Ovary (tissue), 9 donors: ENCODE results near the gene DNLZ. TPM values are rescaled to one million over a fixed set of nuclear protein-coding genes. Genes with fewer than 3 reads are reported as not detected.

Experiments
- DNase-seq, 5 donors: peaks; one replicate each; pipeline ENCODE4 v3.0.0-alpha.2; 2019 to 2020
- H3K27ac ChIP-seq, 2 donors: fragments of 200-600 bp; one replicate each; pipeline versions ENCODE4 v1.5.1 to v1.8.0; 2019 to 2022
- H3K27me3 ChIP-seq: fragments of 200-600 bp; one replicate; pipeline ENCODE4 v1.8.0; 2022
- H3K36me3 ChIP-seq: fragments of 200-600 bp; sonication (generic); one replicate; pipeline ENCODE4 v1.5.1; 2019
- H3K4me1 ChIP-seq: one replicate; pipeline ENCODE4 v1.8.1; 2013; ENCODE audit warnings: mild to moderate bottlenecking, moderate library complexity; ENCODE audit not compliant: insufficient read depth
- H3K4me3 ChIP-seq: fragments of 200-600 bp; sonication (generic); one replicate; pipeline ENCODE4 v1.5.1; 2017
- H3K9me3 ChIP-seq, 2 donors: fragments of 200-600 bp in 1 of 2; sonication (generic) in 1 of 2; one replicate each; pipeline versions ENCODE4 v1.5.1 to v1.8.1; 2013 to 2019; ENCODE audit warnings: mild to moderate bottlenecking in 1 of 2, moderate library complexity in 1 of 2
- EP300 ChIP-seq: sonication (generic); formaldehyde crosslinking; IDR thresholded peaks from one replicate; pipeline ENCODE4 v1.6.1; 2017; ENCODE audit warnings: antibody characterized with exemption
- POLR2A ChIP-seq: fragments of 450-650 bp; IDR thresholded peaks from one replicate; pipeline ENCODE4 v1.6.1; 2017; ENCODE audit warnings: antibody characterized with exemption, mild to moderate bottlenecking, moderate library complexity
- WGBS, 3 donors: extraction: QIAGEN DNeasy Blood & Tissue Kit in 1 of 3; methylation state at CpG; one replicate each; pipeline versions ENCODE4 v1.1.5 to v1.1.7; 2013 to 2017; 5-methylcytosine and 5-hydroxymethylcytosine counted together
- intact Hi-C, 4 donors: fragments of 100-400 bp; cut with DNase I; formaldehyde crosslinking; loops; one replicate each; pipeline versions ENCODE4 v1.11.0 to v1.15.1; 2022 to 2023
- polyA plus RNA-seq, 2 donors: library from polyadenylated mRNA; stranded (reverse); fragments of 200-250 nt in 1 of 2; fragments of 350-450 nt in 1 of 2; fragmentation: Illumina TruSeq in 1 of 2; extraction: RNeasy Lipid Tissue Mini Kit (QIAGEN cat#74804) in 1 of 2; gene quantifications; one replicate each; pipeline ENCODE4 v1.2.3, GENCODE V29; 2013 to 2014
- total RNA-seq, 7 donors: library from RNA; depleted of rRNA in 2 of 7; stranded (reverse); fragments of >200 nt in 2 of 7; fragmentation: NEBNext Ultra II Directional in 3 of 7; extraction: Animal tissue kit (Norgen Biotek cat#: 25700) in 3 of 7; gene quantifications; one replicate each; pipeline versions ENCODE4 v1.1.0 to v1.2.4, GENCODE V29; 2016 to 2023
- TF ChIP-seq, protein P1 (sequence below), 3 donors: fragments of 450-650 bp in 2 of 3; fragments of 200-600 bp in 1 of 3; IDR thresholded peaks; one replicate each; pipeline versions ENCODE4 v1.5.1 to v1.8.0; 2016 to 2022; ENCODE audit warnings: antibody characterized with exemption in 3 of 3, mild to moderate bottlenecking in 1 of 3
- donor health status: DM: no; HTN: no; CAD: no; lungs with moderate emphysema.
- donor health status: DM: no; HTN: no; CAD: no.
- donor health status: Bipolar disorder and iron deficiency.
- donor health status: DM: yes; HTN: yes; CAD: no.
- donor health status: DM: no; HTN: no; CAD: no.
- donor health status: DM: yes; HTN: yes; CAD: no.

Gene DNLZ
- total and polyA plus RNA-seq, 9 donors: 1.8 to 33.3 (median 21.2) TPM

- H3K27me3 ChIP-seq: no peaks in the 10 kb centered on the region
- TF ChIP-seq, protein P1, sequence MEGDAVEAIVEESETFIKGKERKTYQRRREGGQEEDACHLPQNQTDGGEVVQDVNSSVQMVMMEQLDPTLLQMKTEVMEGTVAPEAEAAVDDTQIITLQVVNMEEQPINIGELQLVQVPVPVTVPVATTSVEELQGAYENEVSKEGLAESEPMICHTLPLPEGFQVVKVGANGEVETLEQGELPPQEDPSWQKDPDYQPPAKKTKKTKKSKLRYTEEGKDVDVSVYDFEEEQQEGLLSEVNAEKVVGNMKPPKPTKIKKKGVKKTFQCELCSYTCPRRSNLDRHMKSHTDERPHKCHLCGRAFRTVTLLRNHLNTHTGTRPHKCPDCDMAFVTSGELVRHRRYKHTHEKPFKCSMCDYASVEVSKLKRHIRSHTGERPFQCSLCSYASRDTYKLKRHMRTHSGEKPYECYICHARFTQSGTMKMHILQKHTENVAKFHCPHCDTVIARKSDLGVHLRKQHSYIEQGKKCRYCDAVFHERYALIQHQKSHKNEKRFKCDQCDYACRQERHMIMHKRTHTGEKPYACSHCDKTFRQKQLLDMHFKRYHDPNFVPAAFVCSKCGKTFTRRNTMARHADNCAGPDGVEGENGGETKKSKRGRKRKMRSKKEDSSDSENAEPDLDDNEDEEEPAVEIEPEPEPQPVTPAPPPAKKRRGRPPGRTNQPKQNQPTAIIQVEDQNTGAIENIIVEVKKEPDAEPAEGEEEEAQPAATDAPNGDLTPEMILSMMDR (IDR thresholded peaks at IDR 0.05): no peak
- TF ChIP-seq EP300 (no peak), POLR2A (no peak)
- DNase-seq: no peak
- no peaks in the 10 kb centered on the region for H3K9me3 ChIP-seq
- H3K4me1 ChIP-seq: no peaks in the 10 kb centered on the region
- intact Hi-C loops: no loop called here
- no peak overlapping the region for H3K27ac ChIP-seq
- H3K4me3 ChIP-seq: no peak overlapping the region
- 88 to 95% (median 93%) methylated on average over 10 to 11 of the region's 11 CpGs for WGBS, 3 donors
- no peaks in the 10 kb centered on the region for H3K36me3 ChIP-seq
Observed at GRCh38 chr9:136379401-136379800, 15.9 kb upstream of the DNLZ start.

GRCh38 chr9:136379003-136379287, 15.4 kb upstream of the DNLZ start:
- intact Hi-C loops: no loop called here
- no peak for DNase-seq
- H3K4me1 ChIP-seq: no peaks in the 10 kb centered on the region
- TF ChIP-seq EP300: no peak
- no peak for TF ChIP-seq POLR2A
- TF ChIP-seq, protein P1 (IDR thresholded peaks at IDR 0.05): no peak
- H3K27me3 ChIP-seq: no peaks in the 10 kb centered on the region
- WGBS, 3 donors: 83 to 85% (median 83%) methylated on average over 17 to 18 of the region's 18 CpGs
- H3K36me3 ChIP-seq: no peaks in the 10 kb centered on the region
- no peak overlapping the region for H3K27ac ChIP-seq
- H3K9me3 ChIP-seq: no peaks in the 10 kb centered on the region
- no peak overlapping the region for H3K4me3 ChIP-seq

- 77 to 78% (median 78%) methylated on average over 28 of the region's 28 CpGs for WGBS, 3 donors
- no peaks in the 10 kb centered on the region for H3K36me3 ChIP-seq
- H3K4me1 ChIP-seq: no peaks in the 10 kb centered on the region
Observed at GRCh38 chr9:136378170-136379002, 14.8 kb upstream of the DNLZ start.

DNA sequence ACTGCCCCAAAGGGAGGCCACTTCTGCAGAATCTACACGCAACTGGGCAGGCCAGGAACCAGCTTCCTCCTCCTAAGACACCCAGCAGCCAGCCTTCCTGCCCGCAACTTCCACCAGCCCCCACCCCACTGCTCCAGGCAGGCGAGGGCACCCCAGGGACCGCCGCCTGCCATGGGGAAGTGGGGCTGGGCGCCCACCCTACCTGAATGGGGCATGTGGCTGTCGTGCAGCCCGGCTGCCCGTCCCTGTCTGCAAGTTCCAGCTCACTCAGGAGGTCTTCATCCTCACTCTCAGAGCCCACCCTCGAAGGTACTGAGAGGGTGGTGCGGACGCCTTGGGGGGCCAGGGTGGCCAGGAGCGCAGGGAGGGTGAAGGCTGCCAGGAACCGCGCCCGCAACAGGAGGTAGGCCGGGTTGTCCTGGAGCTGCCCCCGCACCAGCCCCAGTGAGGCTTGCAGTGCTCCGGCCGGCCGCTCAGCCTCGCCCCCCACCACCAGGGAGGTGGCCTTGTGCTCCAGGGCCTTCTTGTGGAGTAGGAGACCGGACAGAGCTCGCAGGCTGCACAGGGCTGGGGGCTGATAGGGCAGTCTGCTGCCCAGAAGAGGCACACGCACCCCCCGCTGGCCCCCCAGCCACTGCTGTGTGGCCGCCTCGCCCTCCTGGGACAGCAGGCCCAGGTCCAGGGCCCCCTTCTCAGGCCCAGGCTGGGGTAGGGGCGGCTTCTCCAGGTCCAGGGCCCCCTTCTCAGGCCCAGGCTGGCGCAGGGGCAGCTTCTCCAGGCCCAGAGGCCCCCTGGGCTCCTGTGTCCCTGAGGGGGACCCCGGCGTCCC, 14.0 kb upstream of the DNLZ start:
- WGBS, 3 donors: 84 to 87% (median 86%) methylated on average over 32 of the region's 32 CpGs
- Histone ChIP-seq H3K27ac (no peak overlapping the region), H3K36me3 (no peaks in the 10 kb centered on the region)

More at GRCh38 chr9:136378170-136379002, 14.8 kb upstream of the DNLZ start:
- TF ChIP-seq, protein P1 (IDR thresholded peaks at IDR 0.05): no peak
- no peak for TF ChIP-seq EP300
- TF ChIP-seq POLR2A: no peak
- Histone ChIP-seq H3K27me3 (no peaks in the 10 kb centered on the region), H3K27ac (no peak overlapping the region), H3K4me3 (no peak overlapping the region), H3K9me3 (no peaks in the 10 kb centered on the region)
- DNase-seq: no peak
- intact Hi-C loops: no loop called here

More for the DNA sequence above, 14.0 kb upstream of the DNLZ start:
- intact Hi-C loops: no loop called here
- H3K4me3 ChIP-seq: no peak overlapping the region
- TF ChIP-seq, protein P1 (IDR thresholded peaks at IDR 0.05): no peak
- TF ChIP-seq POLR2A: no peak
- TF ChIP-seq EP300: no peak
- no peaks in the 10 kb centered on the region for H3K4me1 ChIP-seq
- DNase-seq: no peak
- H3K27me3 ChIP-seq: no peaks in the 10 kb centered on the region
- H3K9me3 ChIP-seq: no peaks in the 10 kb centered on the region
